GDM1 (cell line): ENCODE results near the gene CA5B.
"Not testable (repeated sequence)": the region's sequence is repeated elsewhere in the genome, so short reads cannot be mapped to it uniquely, and the experiment has no call there.

Experiments
- DNase-seq: peaks from one replicate; lab custom pipeline; 2025; lab: John Stamatoyannopoulos, UW

The CA5B gene

GRCh38 chrX:15814771-15815365 lies 76.8 kb downstream of the CA5B start:
- no peak for DNase-seq

GRCh38 chrX:15815779-15816437 lies 77.8 kb downstream of the CA5B start:
- DNase-seq: no peak

DNA sequence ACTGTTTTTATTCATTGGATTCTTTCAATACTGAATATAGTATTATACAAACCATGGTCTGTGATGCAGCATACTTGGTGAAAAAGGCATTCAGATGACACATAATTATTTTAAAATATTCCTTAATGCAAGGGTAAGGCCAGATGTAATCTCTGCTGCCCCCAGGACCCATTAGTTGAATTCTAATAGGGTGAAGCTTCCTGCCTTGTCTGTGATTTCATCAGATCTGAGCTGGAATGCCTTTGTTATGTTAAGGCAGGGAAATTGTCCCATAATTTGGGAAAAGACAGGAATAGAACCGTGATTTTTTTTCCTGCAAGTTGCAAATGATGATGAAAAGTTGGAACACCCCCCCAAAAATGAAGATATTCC lies 78.4 kb downstream of the CA5B start:
- DNase-seq: no peak

GRCh38 chrX:15816886-15817285 lies 78.8 kb downstream of the CA5B start:
- peak; percentile 45 for DNase-seq

GRCh38 chrX:15820106-15821073 lies 82.3 kb downstream of the CA5B start:
- DNase-seq: no peak

- no peak for DNase-seq
These were observed 84.9 kb downstream of the CA5B start for GRCh38 chrX:15822922-15823321.

DNA sequence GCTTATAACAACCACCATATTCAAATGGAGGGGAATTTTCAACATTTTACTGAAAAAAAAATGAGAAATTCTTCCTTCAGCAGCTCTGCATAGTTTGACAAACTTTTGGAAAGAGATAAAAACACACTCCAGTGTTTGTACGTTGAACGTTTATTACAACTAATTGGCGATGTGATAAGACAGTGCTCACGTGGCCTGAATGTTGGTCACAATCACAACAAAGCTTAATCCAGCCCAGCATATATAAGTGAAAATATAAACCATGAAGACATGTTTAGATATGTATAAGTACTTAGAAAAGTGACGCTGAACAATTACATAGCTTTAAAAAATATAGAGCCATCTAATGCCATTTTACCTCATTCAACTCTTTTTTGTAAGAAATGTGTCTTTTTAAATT lies 87.9 kb downstream of the CA5B start:
- DNase-seq: no peak

- no peak for DNase-seq
These were observed 91.1 kb downstream of the CA5B start for GRCh38 chrX:15829217-15829616.

DNA sequence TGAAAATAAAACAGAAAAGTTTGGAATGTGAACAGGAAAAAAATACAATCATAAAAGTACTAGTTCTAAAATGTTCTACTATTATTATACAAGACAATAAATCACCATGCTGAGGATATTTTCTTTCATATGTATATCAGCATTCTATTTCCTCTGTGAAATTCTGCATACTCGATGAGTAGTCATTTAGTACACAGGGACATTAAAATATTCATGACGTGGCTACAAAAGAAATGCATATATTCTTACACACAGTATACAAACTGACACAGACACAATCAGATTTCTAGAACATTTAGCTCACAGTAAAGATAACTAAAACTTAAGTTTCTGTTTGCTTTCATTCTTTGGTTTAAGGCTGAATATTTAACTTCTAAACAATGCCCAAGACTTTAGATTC lies 93.3 kb downstream of the CA5B start:
- not testable (repeated sequence) for DNase-seq

DNA sequence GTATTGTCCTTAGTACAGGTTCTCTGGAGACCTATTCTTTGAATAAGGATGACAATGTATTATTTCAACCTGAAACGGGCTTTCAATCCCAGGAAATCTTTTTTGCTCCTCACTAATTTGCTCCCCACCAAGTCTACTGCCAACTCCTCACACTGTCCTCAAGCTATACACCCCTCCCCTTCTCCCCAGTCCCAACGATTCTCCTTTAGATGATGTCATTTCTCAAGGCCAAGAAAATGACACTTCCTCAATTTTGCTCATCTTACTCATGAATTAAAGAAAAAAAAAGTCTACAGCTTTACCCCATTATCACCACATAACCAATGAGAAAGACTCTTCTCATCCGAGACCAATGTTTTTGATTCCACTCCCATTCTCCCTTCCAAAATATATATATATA lies 96.0 kb downstream of the CA5B start:
- DNase-seq: no peak

- DNase-seq: no peak
These were observed 96.9 kb downstream of the CA5B start for GRCh38 chrX:15834827-15835595.
